ENCODE measurements around the gene TRAPPC6A. TPM values are rescaled to one million over a fixed set of nuclear protein-coding genes. Genes with fewer than 3 reads are reported as not detected.

Gene TRAPPC6A
- total RNA-seq, 1 experiment from 2014 or later = 59.7 TPM

DNA sequence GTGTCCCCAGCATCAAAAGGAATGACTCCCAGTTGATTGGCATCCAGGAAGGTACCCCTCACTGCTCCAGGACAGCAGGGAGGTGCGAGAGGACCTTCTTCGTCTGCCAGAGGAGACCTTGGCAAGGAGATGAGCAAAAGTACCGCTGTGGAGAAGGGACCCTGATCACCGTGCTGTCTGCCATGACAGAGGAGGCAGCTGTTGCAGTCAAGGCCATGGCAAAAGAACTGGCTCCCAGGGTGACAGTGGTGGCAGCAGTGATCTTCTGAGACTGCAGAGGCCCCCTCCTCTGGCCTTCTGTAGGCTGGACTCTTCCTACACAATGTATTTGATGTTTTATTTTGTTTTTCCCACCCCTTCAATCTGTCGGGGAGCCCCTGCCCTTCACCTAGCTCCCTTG is 49.2 kb downstream of the TRAPPC6A start (continued):
- TF ChIP-seq TCF7 (CRISPR knock-in tag; IDR thresholded peaks at IDR 0.05; ENCODE audit: low read depth) (no peak), ZNF423 (CRISPR knock-in tag; IDR thresholded peaks at IDR 0.05) (no peak)
- TF ChIP-seq, protein P1, sequence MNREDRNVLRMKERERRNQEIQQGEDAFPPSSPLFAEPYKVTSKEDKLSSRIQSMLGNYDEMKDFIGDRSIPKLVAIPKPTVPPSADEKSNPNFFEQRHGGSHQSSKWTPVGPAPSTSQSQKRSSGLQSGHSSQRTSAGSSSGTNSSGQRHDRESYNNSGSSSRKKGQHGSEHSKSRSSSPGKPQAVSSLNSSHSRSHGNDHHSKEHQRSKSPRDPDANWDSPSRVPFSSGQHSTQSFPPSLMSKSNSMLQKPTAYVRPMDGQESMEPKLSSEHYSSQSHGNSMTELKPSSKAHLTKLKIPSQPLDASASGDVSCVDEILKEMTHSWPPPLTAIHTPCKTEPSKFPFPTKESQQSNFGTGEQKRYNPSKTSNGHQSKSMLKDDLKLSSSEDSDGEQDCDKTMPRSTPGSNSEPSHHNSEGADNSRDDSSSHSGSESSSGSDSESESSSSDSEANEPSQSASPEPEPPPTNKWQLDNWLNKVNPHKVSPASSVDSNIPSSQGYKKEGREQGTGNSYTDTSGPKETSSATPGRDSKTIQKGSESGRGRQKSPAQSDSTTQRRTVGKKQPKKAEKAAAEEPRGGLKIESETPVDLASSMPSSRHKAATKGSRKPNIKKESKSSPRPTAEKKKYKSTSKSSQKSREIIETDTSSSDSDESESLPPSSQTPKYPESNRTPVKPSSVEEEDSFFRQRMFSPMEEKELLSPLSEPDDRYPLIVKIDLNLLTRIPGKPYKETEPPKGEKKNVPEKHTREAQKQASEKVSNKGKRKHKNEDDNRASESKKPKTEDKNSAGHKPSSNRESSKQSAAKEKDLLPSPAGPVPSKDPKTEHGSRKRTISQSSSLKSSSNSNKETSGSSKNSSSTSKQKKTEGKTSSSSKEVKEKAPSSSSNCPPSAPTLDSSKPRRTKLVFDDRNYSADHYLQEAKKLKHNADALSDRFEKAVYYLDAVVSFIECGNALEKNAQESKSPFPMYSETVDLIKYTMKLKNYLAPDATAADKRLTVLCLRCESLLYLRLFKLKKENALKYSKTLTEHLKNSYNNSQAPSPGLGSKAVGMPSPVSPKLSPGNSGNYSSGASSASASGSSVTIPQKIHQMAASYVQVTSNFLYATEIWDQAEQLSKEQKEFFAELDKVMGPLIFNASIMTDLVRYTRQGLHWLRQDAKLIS (CRISPR knock-in tag; IDR thresholded peaks at IDR 0.05; ENCODE audit: borderline replicate concordance) = no peak

DNA sequence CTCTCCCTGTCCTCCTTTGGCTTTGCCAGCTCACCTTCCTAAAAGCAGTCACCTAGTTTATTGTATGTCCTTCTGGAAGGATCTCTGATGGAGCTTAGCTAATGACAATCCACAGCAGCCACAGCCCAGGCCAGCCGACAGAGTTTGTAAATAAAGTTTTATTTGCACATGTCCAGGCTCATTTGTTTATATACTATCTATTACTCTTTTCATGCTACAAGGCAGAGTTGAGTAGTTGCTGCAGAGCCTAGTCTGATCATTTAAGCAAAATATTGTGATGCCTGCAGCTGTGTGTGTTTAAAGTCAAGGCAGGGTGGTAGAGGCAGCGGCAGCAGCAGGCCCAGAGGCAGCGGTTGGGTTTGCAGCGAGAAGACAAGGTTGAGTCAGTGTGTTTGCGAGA is 49.9 kb downstream of the TRAPPC6A start:
- no peak overlapping the region; the same call in 1 of the 2 replicates for H3K27ac Mint-ChIP-seq
- H3K27me3 Mint-ChIP-seq (ENCODE audit: low read depth) = no peaks in the 10 kb centered on the region
- CTCF ChIA-PET = interaction anchor here (1.3 kb wide), 1 partner anchor 24 kb away, joined by 4 read pairs; no protein-coding TSS in a partner anchor
- no peaks in the 10 kb centered on the region for H3K36me3 Mint-ChIP-seq
- DNase-seq (ENCODE audit: low spot score) (no peak), ATAC-seq (no peak)
- POLR2A ChIA-PET = no interaction called here
- peaks cover 20% of the 10 kb centered on the region for H3K4me1 Mint-ChIP-seq
- H3K9me3 Mint-ChIP-seq = no peaks in the 10 kb centered on the region
- no peak for TF ChIP-seq FOXK1 (CRISPR knock-in tag; IDR thresholded peaks at IDR 0.05)
- TF ChIP-seq ZNF416 (CRISPR knock-in tag; IDR thresholded peaks at IDR 0.05) = no peak
- H3K4me3 Mint-ChIP-seq = no peak overlapping the region

DNA sequence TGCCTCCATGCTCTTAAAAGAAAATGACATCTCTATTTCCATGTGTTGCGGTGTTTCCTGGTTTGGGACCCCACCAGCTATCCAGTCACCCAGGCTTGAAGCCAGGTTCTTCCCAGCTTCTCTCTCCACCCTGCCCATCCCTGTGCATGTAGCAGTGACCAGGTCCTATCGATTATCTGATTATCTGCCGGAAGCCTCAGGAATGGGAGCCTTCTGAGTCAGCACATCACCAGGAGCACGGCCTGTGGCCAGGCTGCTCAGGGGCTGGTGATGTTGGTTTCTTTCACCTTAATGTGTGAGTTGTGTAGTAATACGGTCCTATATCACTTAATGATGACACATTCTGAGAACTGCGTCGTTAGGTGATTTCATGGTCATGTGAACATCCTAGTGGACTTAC is 51.4 kb downstream of the TRAPPC6A start:
- POLR2A ChIA-PET = interaction anchor here (0.5 to 0.6 kb wide), 2 partner anchors 29 to 215 kb away, joined by 3 to 4 read pairs; no protein-coding TSS in a partner anchor
- no peaks in the 10 kb centered on the region for H3K9me3 Mint-ChIP-seq
- TF ChIP-seq TEAD1 (CRISPR knock-in tag; IDR thresholded peaks at IDR 0.05) = no peak
- TF ChIP-seq, protein P2, sequence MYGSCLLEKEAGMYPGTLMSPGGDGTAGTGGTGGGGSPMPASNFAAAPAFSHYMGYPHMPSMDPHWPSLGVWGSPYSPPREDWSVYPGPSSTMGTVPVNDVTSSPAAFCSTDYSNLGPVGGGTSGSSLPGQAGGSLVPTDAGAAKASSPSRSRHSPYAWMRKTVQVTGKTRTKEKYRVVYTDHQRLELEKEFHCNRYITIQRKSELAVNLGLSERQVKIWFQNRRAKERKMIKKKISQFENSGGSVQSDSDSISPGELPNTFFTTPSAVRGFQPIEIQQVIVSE (CRISPR knock-in tag; IDR thresholded peaks at IDR 0.05; ENCODE audit: borderline replicate concordance) = no peak
- TF ChIP-seq JUN (CRISPR knock-in tag; IDR thresholded peaks at IDR 0.05) = no peak
- TF ChIP-seq ZNF263 (CRISPR knock-in tag; IDR thresholded peaks at IDR 0.05; ENCODE audit: low read depth) = no peak
- TF ChIP-seq ZBTB21 (CRISPR knock-in tag; IDR thresholded peaks at IDR 0.05; ENCODE audit: borderline replicate concordance) = no peak
- TF ChIP-seq ZNF317 (CRISPR knock-in tag; IDR thresholded peaks at IDR 0.05; ENCODE audit: borderline replicate concordance, low read depth) = no peak
- no peak for TF ChIP-seq CBFB (CRISPR knock-in tag; IDR thresholded peaks at IDR 0.05; ENCODE audit: low read depth)
- no peak for TF ChIP-seq ETV6 (CRISPR knock-in tag; IDR thresholded peaks at IDR 0.05)
- TF ChIP-seq ZNF423 (CRISPR knock-in tag; IDR thresholded peaks at IDR 0.05) = no peak
- no peak for TF ChIP-seq NR1H2 (CRISPR knock-in tag; IDR thresholded peaks at IDR 0.05)
- no peak for TF ChIP-seq NR3C1 (CRISPR knock-in tag; conservative IDR thresholded peaks at IDR 0.05; ENCODE audit: low read depth)
- TF ChIP-seq, protein P3, sequence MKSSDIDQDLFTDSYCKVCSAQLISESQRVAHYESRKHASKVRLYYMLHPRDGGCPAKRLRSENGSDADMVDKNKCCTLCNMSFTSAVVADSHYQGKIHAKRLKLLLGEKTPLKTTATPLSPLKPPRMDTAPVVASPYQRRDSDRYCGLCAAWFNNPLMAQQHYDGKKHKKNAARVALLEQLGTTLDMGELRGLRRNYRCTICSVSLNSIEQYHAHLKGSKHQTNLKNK (CRISPR knock-in tag; IDR thresholded peaks at IDR 0.05) = no peak
- TF ChIP-seq, protein P4, sequence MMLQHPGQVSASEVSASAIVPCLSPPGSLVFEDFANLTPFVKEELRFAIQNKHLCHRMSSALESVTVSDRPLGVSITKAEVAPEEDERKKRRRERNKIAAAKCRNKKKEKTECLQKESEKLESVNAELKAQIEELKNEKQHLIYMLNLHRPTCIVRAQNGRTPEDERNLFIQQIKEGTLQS (CRISPR knock-in tag; conservative IDR thresholded peaks at IDR 0.05) = no peak
- TF ChIP-seq TP53 (CRISPR knock-in tag; IDR thresholded peaks at IDR 0.05) = no peak

More for the DNA sequence above, 51.4 kb downstream of the TRAPPC6A start:
- H3K27ac Mint-ChIP-seq = no peak overlapping the region
- no peak for ATAC-seq
- CTCF ChIA-PET = interaction anchor here (0.7 to 2.5 kb wide), 19 partner anchors 7 to 223 kb away, joined by 3 to 19 read pairs (median 6); partner anchors contain the start of genes BLOC1S3, PPP1R37 and TRAPPC6A
- no peak for DNase-seq (ENCODE audit: low spot score)
- peaks cover 20% of the 10 kb centered on the region for H3K4me1 Mint-ChIP-seq
- no peak overlapping the region for H3K4me3 Mint-ChIP-seq
- H3K27me3 Mint-ChIP-seq (ENCODE audit: low read depth) = no peaks in the 10 kb centered on the region
- H3K36me3 Mint-ChIP-seq = no peaks in the 10 kb centered on the region
